Fibroblast of peridontal ligament (primary cell): Measurements from ENCODE around the gene DCDC2B.
"Not testable (repeated sequence)": the region's sequence is repeated elsewhere in the genome, so short reads cannot be mapped to it uniquely, and the experiment has no call there.

Experiments
- DNase-seq: peaks from one replicate; pipeline ENCODE4 v3.0.0-alpha.2; 2010; ENCODE audit errors: extremely low read depth

DCDC2B gene

GRCh38 chr1:32208891-32209328 is at the start of gene DCDC2B:
TSS of gene DCDC2B (plus strand) at chr1:32209089. CDS start at chr1:32209094, 5 bp downstream.
- DNase-seq: no peak

GRCh38 chr1:32159189-32159588 is 49.7 kb upstream of the DCDC2B start:
- no peak for DNase-seq

GRCh38 chr1:32163405-32163804 is 45.5 kb upstream of the DCDC2B start:
- no peak for DNase-seq

GRCh38 chr1:32165633-32166032 is 43.3 kb upstream of the DCDC2B start:
- not testable (repeated sequence) for DNase-seq

GRCh38 chr1:32170991-32171390 is 37.9 kb upstream of the DCDC2B start:
- DNase-seq: no peak

- no peak for DNase-seq
Observed at GRCh38 chr1:32172621-32173245, 36.2 kb upstream of the DCDC2B start.

- peak; percentile 19 for DNase-seq
Observed at GRCh38 chr1:32178380-32179192, 30.3 kb upstream of the DCDC2B start.

- DNase-seq: no peak
Observed at GRCh38 chr1:32179193-32179442, 29.8 kb upstream of the DCDC2B start.

- DNase-seq: peak; percentile 86
Observed at GRCh38 chr1:32179443-32180185, 29.3 kb upstream of the DCDC2B start, which contains the start of gene TXLNA. TSS of gene TXLNA (plus strand) at chr1:32179675. CDS start at chr1:32180346, 671 bp downstream.

GRCh38 chr1:32180186-32181060 is 28.5 kb upstream of the DCDC2B start:
- peak; percentile 78 for DNase-seq

- DNase-seq: no peak
Observed at GRCh38 chr1:32181065-32181464, 27.8 kb upstream of the DCDC2B start.

GRCh38 chr1:32181563-32181962 is 27.3 kb upstream of the DCDC2B start:
- no peak for DNase-seq

GRCh38 chr1:32182060-32182459 is 26.8 kb upstream of the DCDC2B start:
- peak; percentile 39 for DNase-seq

GRCh38 chr1:32184650-32185049 is 24.2 kb upstream of the DCDC2B start:
- no peak for DNase-seq

GRCh38 chr1:32186077-32186476 is 22.8 kb upstream of the DCDC2B start:
- DNase-seq: no peak

- DNase-seq: no peak
Observed at GRCh38 chr1:32186491-32186890, 22.4 kb upstream of the DCDC2B start.

GRCh38 chr1:32187850-32188249 is 21.0 kb upstream of the DCDC2B start:
- no peak for DNase-seq

- DNase-seq: no peak
Observed at GRCh38 chr1:32192220-32192948, 16.5 kb upstream of the DCDC2B start.

- no peak for DNase-seq
Observed at GRCh38 chr1:32194984-32195383, 13.9 kb upstream of the DCDC2B start.

- no peak for DNase-seq
Observed at GRCh38 chr1:32195531-32195930, 13.4 kb upstream of the DCDC2B start.
